ENCODE measurements around the gene ZNF574.
"Not testable (repeated sequence)": the region's sequence is repeated elsewhere in the genome, so short reads cannot be mapped to it uniquely, and the experiment has no call there.

The ZNF574 gene

DNA sequence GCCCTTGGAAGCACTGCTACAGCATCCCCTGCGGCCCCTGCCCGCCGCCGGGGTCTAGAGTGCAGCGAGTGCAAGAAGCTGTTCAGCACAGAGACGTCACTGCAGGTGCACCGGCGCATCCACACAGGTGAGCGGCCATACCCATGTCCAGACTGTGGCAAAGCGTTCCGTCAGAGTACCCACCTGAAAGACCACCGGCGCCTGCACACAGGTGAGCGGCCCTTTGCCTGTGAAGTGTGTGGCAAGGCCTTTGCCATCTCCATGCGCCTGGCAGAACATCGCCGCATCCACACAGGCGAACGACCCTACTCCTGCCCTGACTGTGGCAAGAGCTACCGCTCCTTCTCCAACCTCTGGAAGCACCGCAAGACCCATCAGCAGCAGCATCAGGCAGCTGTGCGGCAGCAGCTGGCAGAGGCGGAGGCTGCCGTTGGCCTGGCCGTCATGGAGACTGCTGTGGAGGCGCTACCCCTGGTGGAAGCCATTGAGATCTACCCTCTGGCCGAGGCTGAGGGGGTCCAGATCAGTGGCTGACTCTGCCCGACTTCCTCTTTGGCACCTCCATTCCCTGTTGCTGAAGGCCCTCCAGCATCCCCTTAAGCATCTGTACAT, 4.9 kb downstream of the ZNF574 start:
- no peak for FAIRE-seq

DNA sequence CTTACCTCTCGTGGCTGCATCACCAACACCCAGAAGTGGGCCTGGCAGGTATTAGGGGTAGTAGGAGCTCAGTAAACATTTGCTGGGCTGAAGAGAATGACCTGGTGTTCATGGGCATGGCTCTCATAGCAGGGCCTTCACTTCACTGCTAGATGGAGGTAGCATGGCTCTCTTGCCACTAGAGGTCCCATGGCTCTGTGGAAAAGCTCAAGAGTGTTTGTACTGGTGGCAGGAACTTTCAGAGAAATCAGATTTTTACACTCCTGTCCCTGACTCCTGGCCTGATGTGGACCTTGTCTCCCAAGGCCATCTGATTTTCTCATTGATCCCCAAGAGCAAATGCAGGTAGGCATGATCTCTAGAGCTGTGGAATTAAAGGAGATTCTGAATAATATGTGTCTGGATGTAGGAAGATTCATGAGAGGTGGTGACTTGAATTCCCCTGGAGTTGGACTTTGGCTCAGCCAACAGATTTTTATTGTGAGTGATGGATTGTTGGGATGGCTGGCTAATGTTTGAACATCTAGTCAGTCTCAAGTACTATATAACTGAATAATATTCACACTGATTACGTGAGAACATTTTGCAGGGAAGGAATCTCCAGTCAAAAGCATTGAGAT, 5.7 kb downstream of the ZNF574 start:
- no peak for FAIRE-seq

DNA sequence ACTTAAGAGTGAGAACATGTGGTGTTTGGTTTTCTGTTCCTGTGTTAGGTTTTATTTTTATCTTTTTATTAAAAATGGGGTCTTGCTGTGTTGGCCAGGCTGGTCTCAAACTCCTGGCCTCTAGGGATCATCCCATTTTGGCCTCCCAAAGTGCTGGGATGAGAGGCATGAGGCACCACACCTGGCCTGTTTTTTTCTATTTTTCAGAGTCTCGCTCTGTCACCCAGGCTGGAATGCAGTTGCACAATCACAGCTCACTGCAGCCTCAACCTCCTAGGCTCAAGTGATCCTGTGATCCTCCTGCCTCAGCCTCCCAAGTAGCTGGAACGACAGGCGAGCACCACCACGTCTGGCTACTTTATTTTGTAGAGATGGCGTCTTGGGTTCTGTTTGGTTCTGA, 7.6 kb downstream of the ZNF574 start:
- no peak for FAIRE-seq

DNA sequence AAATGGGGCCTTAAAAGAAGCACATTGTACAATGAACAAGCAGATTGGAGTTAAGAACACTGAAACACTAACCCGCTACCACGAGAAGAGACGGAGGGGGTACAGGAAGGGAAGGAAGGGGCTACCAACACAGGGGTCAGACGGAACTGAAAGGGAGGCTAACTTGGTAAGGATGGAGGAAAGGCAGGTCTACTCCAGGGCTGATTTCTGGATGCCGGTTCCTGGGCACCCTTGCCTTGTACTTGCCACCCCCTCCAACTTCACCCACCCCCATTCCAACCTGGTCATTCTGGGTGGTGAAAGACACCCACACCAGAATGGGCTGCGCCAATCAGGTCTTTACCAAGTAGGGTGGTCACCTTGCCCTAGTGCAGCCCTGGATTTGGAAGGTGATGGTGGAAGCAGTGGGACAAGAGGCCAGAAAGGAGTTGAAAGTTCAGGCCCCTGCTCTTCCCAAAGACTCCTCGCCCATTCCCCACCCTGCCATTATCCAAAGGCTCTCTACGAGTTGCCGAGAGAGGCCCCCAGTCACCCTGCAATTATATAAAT, 10.3 kb downstream of the ZNF574 start:
- no peak for FAIRE-seq

DNA sequence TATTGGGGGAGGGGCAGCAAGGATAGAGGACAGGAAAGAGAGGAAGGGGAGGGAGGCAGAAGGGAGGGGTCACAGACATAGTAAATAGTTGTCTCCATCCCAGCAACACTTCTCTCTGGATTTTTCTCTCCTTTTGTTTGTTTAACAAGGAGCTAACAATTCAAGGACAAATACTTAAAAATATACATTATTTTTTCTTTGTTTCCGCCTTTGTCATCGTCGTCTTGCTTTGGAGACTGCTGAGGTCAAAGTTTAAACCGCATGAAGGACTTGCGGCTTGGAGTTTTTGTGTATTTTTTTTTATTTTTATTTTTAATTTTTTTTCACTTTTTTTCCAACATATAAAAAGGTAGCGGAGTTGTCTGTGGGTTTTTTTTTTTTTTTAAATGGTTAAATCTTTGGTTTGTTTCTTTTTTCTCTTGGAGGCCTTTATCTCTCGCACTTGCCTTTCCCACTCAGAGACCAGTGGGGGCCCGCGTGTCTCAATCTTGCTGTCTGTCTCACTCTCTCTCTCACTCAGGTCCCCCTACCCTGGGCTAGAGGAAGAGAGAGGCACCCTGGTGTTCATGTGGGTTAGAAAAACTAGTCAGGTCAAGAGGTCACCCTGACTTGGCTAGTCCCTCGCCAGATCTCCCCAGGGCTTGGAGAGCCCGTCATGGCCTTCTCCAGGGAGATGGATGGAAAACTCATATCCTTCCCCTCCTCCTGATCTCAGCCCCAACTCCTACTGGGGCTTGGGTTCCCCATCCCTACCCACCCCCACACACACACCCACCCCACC, 11.0 kb downstream of the ZNF574 start:
- no peak for FAIRE-seq

DNA sequence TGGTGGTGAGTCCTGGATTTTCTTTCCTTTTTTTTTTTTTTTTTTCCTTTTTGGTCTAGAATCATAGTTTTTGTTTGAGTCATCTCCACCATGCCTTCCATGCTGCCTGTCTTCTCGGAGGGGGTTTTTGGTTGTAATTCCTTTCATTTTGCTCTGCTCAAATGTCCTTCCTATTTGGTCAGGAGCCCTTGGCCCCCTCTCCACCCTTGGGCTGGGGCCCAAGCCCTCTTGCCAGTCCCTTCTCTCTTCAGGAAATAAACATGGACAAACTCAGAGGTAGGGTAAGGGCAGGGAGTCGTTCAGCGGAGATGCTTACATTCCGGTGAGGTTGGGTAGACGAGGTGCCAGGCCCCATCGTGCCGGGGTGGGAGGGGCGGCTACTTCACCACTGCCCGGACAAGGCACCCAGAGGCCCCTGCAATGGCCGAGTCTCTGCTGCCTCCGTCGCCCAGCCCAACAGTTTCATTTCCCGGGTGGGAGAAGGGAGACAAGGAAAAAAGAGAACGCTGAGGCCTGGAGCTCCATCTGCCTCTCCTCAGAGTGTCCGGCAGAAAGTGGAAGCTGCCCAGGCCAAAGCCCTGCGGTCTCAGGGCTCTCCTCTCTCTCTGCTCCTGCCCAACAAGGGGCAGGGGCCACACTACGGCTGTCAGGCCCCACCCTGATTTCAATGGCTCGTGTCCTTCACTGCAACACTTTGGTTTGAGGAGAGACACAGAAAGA, 12.7 kb downstream of the ZNF574 start:
- FAIRE-seq, result no peak

DNA sequence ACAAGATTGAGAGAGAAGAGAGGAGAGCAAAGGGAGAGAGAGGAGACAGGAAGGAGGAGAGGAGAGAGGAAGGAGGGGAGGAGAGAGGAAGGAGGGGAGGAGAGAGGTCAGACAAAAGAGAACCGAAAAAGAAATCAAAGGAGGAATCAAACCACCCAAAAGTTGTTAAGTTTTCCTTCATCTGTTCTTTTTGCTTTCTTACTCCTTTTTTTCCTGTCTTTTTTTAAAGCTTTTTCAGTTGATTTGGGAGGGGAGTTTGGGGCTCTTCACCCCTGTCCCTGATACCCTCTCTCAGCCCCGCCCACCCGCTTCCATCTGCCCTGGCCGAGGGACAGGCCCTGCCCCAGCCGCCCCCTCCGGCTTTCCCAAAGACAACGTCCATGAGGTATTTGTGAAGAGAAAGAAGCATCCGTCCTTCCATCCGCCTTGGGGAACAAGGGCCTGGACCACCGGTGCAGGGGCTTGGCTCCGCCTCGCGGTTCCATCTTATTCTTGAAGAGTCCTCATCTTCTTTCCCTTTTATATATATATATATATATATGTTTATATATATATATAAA, 13.3 kb downstream of the ZNF574 start:
- FAIRE-seq, result no peak

DNA sequence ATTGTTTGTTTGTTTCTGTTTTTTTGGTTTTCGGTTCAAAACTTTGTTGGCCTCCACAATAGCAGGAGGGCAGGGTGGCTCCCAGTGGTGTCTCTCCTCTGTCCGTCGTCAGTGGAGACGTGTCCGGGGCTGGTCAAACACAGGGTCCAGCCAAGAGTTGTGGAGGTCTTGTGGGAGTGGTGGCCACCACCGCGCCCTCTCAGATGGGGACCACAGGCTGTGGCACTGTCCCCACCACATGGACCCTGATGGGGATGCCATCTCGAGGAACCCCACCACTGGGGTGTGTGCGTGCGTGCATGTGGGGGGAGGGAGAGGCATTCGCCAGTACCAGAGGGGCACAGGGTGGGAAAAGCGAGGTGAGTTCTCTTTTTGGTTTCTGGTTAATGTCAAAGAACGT, 13.8 kb downstream of the ZNF574 start:
- FAIRE-seq, result no peak

DNA sequence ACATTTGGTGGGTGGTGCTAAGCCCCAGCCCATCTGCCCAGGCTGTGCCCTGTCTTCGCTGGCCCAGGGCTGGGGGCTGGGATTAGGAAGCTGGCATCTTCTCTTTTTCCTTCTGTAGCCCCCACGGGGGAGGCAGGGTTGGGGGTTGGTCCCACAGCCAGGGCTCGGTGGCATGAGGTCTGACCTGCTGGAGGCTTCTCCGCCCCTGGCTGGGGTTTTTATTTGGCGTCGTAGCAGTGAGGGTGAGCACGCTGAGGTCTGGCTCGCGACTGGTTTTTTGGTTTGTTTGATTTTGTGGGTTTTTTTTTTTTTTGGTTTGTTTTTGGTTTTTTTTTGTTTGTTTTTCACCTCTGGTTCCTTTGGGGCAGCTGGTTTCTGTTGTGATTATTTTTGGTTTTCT, 14.7 kb downstream of the ZNF574 start:
- FAIRE-seq, result no peak

DNA sequence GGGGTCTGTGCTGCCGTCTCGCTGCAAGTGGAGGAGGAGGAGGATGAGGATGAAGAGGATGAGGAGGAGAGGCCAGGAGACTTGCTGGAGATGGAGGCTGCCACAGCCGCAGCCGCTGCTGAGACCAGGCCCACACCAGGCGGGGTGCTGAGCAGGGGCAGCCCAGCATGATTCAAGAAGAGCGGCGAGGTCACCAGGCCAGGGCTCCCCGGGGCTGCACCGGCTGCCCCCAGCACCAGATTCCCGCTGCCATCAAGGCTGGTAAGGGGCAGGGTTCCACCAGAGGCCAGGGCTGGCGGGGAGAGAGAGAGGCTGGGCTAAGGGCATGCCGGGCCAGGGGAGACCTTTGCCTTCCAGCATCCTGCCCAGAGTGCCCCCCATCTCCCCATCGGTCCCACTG, 15.3 kb downstream of the ZNF574 start:
- no peak for FAIRE-seq

DNA sequence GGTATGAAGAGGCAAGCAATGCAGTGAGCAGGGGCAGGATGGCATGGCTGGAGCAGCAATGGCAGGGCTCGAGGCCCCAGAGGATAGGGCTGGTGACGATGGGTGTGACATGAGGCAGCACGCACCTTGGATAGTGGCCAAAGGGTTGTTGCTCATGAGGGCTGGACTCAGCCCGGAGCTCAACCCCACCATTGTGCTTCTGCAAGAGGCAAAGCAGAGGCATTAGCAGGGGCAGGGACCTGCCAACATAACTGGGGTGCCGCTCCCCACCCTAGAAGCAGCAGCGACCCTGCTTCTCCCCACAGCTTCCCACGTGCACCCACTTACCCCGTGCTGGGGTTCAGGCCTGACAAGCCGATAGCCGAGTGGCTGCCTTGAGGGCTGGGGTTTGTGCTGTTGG, 15.8 kb downstream of the ZNF574 start:
- no peak for FAIRE-seq

DNA sequence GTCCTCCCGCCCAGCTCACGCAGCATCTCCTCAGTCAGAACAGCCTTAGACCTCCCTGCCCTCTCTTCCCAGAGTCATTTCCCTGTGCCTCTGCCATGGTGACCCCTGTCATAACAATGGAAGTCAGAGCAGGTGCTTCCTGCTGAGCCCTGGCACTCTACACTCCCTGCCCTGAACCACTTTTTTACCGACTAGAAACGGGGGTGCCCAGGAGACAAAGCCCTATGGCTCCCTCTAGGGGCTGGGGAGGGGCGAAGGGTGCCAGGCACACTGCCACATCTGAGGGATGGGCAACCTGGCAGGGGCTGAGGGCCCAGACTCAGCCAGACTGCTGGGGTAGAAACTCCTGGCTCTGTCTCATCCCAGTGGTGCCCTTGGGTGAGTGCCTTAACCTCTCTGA, 16.4 kb downstream of the ZNF574 start:
- no peak for FAIRE-seq

DNA sequence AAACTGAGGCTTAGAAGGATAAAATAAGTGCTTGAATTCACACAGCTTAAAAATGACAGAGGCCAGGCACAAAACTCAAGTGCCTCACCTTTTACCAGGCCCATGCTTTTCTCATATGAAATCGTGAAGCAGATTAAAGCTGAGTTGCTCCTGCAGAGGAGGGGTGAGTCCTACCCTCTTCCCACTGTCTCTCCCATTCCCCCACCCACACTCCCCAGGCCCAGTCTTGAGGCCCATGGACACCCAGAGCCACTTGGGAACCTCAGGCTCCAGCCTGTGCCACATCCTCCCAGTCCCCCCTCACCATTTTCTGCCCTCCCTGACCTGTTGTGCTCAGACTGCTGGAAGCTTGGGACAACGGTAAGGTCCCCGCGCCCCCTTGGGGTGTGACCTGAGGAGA, 17.5 kb downstream of the ZNF574 start:
- no peak for FAIRE-seq

DNA sequence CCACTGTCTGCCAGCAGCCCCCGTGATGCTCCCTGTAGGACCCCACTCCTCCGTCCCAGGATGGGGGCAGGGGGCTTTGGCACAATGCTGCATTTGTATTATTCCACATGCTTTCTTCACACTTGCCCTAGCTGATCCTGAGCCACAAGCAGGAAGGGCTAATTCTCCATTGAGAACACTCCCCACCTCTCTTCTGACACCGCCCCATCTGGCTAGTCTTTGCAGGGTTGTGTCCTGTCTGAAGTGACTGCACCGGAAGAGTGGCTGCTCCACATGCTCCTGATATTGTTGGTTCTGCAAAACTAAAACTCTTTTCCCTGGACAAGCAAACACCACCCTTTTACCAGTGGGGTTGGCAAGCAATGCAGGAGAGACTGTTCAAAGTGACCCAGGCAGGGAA, 18.0 kb downstream of the ZNF574 start:
- no peak for FAIRE-seq

DNA sequence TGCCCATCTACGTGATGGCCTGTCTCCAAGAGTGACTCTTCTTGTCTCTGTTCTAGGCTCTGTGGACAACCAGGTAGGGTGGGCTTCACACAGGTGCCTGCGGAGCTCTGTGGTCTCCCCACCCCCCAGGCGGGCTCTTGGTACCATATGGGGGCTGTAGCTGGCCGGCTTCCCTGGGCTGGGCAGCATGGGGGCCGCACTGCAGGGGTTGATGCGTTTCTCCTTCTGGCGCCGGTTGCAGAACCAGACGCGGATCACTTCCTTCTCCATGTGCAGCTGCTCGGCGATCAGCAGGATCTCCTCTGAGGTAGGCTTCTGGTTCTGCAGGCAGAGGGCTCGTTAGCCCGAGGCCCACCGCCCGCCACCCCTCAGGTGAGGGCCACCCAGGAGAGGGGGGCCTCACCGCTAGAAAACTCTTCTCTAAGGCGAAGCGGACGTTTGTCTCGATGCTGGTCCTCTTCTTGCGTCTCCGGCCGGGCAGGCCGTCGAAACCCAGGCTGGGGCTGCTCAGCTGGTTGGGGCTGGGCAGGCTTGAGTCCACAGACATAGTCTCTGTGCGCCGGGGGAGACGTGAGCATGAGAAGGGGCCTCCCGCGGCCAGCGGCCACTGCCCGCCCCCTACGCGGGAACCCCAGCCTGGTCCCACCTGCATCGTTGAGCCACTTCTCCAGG, 19.3 kb downstream of the ZNF574 start:
- no peak for FAIRE-seq

DNA sequence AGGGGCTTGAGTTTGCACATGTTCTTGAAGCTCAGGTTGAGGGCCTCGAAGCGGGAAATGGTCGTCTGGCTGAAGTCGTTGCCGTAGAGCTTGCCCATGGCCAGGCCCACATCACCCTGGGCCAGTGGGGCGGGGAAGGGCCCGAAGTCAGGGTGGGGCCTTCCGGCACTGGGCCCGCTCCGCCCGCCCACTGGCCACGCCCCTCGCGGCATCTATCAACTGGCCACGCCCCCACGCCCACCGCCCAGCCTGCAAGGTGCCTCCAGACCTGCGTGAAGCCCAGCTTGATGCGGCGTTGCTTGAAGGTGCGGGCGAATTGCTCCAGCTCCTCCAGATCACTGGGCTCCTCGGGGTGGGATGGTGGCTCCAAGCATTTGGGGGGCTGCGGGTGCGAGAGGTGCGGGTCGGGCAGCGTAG, 19.9 kb downstream of the ZNF574 start:
- no peak for FAIRE-seq

DNA sequence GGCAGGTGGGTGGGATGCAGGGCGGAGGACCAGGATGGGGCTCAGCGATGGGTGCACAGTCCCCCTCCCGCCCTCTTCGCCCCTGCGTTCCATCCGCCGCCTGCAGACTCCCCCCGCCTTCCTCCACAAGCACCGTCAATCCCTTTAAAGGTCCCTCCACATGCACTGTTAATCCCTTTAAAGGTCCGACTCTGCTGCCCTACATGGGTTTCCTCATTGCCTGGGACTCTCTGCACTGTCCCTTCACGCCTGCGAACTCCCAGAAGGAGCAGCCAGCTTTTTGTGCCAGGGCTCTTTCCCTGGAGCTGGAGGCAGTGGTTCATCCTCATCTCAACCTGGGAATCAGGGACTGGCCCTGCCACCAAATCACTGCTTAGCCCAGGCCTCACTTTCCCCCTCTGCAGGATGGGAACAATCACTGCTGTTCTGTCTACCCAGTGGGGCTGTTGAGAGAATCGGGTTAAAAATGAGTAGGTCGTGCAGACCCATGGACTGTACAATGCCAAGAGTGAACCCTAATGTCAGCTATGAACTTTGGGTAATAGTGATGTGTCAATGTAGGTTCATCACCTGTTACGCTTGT, 20.4 kb downstream of the ZNF574 start:
- no peak for FAIRE-seq

DNA sequence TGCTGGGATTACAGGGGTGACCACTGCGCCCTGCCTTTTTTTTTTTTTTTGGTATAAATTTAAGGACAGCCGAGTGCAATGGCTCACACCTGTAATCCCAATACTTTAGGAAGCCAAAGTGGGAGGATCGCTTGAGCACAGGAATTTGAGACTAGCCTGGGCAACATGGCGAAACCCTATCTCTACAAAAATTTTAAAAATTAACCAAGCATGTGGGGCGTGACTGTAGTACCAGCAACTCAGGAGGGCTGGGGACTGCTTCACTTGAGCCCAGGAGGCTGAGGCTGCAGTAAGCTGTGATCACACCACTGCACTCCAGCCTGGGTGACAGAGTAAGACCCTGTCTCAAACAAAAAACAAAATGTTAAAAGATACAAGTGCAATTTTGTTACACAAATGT, 21.5 kb downstream of the ZNF574 start:
- FAIRE-seq, result no peak

DNA sequence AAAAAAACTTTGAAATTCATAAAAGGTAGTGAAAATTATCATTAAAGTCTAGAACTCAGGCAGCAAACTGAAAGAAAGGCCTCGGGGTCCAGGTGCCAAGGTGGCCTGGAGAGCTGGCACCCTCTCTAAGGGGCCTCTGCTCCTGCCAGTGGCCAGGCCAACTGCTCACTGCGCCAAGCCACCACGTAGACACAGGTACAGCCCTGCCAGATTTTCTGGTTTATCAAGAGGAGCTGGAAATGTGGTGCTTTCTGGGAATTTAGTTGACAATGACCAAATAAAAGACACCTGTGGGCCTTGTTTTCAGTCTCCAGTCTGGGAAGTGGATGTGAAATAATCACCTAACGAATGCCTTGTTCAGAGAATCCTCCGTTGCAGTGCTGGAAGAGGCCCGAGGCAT, 22.8 kb downstream of the ZNF574 start:
- FAIRE-seq, result no peak

DNA sequence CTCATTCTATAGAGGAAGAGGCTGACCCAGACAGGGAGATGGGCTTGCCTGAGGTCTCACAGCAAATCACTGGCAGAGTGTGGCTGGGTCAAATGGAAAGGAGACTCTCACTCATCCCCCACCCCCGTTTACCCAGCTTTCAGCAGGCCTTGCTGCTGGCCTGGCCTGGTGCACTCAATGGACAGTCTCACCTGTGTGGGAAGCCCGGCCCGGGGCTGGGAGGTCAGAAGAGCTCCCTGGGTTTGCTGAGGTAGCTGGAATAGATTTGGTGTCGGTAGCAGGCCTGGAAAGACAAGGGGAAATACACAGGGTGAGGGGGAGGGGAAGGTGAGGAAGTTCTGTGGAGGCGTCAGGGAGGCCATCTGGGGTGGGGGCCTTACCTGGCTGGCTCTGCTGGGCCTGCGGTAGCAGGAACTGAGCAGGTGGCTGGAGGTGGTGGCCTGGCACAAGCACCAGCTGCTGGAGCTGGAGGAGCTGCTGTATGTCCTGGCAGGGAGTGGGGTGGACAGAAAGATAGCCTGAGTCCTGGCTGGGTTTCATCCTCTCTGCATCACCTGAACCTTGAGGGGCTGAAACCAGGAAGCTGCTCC, 23.5 kb downstream of the ZNF574 start:
- FAIRE-seq, result no peak

DNA sequence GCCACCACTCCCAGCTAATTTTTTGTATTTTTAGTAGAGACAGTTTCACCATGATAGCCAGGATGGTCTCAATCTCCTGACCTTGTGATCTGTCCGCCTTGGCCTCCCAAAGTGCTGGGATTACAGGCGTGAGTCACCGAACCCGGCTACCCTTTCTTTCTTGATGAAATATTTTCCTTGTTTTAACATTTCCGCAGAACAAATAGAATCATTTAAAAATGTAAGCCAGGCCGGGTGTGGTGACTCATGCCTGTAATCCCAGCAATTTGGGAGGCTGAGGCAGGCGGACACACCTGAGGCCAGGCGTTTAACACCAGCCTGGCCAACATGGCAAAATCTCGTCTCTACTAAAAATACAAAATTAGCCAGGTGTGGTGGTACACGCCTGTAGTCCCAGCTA, 24.3 kb downstream of the ZNF574 start:
- not testable (repeated sequence) for FAIRE-seq

DNA sequence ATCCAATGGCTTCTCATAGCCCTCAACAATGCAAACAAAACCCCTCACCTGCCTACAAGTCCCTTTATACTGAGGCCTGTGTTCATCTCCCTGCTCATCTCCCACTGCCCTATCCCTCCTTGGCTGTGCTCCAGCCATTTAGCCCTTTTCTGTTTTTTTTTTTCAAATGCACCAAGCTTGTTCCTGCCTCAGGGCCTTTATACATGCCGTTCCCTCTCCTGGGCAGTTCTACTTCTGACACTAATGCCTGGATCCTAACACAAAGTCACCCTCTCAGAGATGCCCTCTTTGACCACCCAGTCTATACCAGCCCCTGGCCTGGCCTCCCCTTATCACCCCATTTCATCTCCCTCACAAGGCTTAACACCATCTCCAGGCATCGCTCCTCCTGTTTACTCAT, 26.9 kb downstream of the ZNF574 start:
- no peak for FAIRE-seq

Data from A204.1 (cell line).